NCI-H446 treated with DMSO at 0.1 percent for 48 hours (cell line): ENCODE results near the gene SGTB.

Experiments
- DNase-seq: peaks from one replicate; lab custom pipeline; 2025; lab: John Stamatoyannopoulos, UW

Gene SGTB

GRCh38 chr5:65721720-65722574 is at the start of gene SGTB, which contains the start of gene NLN:
TSS of gene SGTB (minus strand) at chr5:65722109. CDS start at chr5:65720807, 1,302 bp downstream.
TSS of gene NLN (plus strand) at chr5:65722205. CDS start at chr5:65722374, 169 bp downstream.
- DNase-seq: peak; percentile 45

- DNase-seq: no peak
These were observed 49.4 kb upstream of the SGTB start for GRCh38 chr5:65771266-65771665.

GRCh38 chr5:65769539-65769938 is 47.6 kb upstream of the SGTB start:
- DNase-seq: no peak

- no peak for DNase-seq
These were observed 46.9 kb upstream of the SGTB start for GRCh38 chr5:65768723-65769346.

- DNase-seq: no peak
These were observed 45.7 kb upstream of the SGTB start for GRCh38 chr5:65767565-65767964.

- no peak for DNase-seq
These were observed 44.9 kb upstream of the SGTB start for GRCh38 chr5:65766781-65767180.

GRCh38 chr5:65766175-65766574 is 44.3 kb upstream of the SGTB start:
- DNase-seq: no peak

GRCh38 chr5:65765582-65765981 is 43.7 kb upstream of the SGTB start:
- DNase-seq: no peak

- no peak for DNase-seq
These were observed 40.3 kb upstream of the SGTB start for GRCh38 chr5:65762234-65762633.

GRCh38 chr5:65760504-65761275 is 38.8 kb upstream of the SGTB start:
- no peak for DNase-seq

GRCh38 chr5:65758546-65759144 is 36.7 kb upstream of the SGTB start:
- no peak for DNase-seq

- no peak for DNase-seq
These were observed 31.3 kb upstream of the SGTB start for GRCh38 chr5:65753189-65753588.

- DNase-seq: no peak
These were observed 29.0 kb upstream of the SGTB start for GRCh38 chr5:65750938-65751337.

- DNase-seq: no peak
These were observed 28.0 kb upstream of the SGTB start for GRCh38 chr5:65749956-65750355.

GRCh38 chr5:65749221-65749844 is 27.4 kb upstream of the SGTB start:
- DNase-seq: no peak

GRCh38 chr5:65742565-65743231 is 20.8 kb upstream of the SGTB start:
- peak; percentile 21 for DNase-seq

- DNase-seq: no peak
These were observed 17.3 kb upstream of the SGTB start for GRCh38 chr5:65739162-65739561.

GRCh38 chr5:65738305-65738704 is 16.4 kb upstream of the SGTB start:
- DNase-seq: no peak

GRCh38 chr5:65737842-65738241 is 15.9 kb upstream of the SGTB start:
- DNase-seq: no peak

GRCh38 chr5:65736011-65736410 is 14.1 kb upstream of the SGTB start:
- DNase-seq: no peak

- DNase-seq: no peak
These were observed 13.0 kb upstream of the SGTB start for GRCh38 chr5:65734921-65735320.
